Tongue (tissue), 2 donors: Measurements from ENCODE around the gene ERGIC3. TPM values are rescaled to one million over a fixed set of nuclear protein-coding genes. Genes with fewer than 3 reads are reported as not detected.
A peak's percentile ranks its signal among the peaks of the same experiment; 100 is the strongest.
"Not testable (repeated sequence)": the region's sequence is repeated elsewhere in the genome, so short reads cannot be mapped to it uniquely, and the experiment has no call there.

Source experiments
- DNase-seq: peaks from one replicate; pipeline ENCODE4 v3.0.0-alpha.2; 2015
- total RNA-seq: library from RNA; depleted of rRNA; stranded (reverse); fragments of >200 nt; gene quantifications from one replicate; pipeline ENCODE4 v1.2.3, GENCODE V29; 2014

ERGIC3 gene
- total RNA-seq, 1 donor from 2014 or later = 202 TPM

DNA sequence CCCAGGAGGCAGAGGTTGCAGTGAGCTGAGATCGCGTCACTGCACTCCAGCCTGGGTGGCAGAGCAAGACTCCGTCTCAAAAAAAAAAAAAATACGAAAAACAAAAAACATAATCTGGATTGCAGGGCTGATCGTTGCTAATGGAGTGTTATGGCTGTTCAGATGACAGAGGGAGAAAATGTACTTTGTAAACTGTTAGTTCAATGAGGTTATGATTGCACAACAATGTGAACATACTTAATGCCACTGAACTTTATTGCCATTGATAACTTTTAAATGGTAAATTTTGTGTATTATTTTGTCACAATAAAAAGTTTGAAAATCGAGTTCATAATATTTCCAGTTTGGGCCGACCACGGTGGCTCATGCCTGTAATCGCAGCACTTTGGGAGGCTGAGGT lies 22.9 kb upstream of the ERGIC3 start:
- no peak for DNase-seq

DNA sequence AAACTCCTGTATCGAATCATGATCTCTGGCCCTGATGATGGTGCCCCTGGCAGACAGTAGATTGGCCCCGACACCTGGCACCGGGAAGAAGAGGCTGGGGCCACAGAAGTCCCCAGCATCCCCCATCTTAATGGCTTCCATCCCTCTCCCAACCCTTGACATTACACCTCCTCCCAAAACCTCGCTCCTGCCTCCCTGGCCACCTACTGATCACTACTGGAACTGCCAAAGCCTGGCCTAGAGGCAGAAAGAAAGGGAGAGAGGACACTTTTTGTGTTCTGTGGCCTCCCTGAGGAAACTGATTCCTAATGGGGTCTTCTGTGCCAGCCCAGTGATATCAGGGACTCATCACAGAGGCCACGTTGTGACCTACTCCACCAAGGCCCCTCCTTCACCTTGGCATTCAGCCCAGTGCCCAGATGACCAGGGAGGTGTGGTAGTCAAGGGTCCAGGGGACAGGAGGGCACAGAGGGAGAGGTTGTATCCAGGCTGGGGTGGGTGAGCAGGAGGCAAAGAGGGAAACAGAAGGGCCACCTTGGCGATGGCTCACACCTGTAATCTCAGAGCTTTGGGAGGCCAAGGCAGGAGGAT lies 18.5 kb upstream of the ERGIC3 start:
- DNase-seq = no peak

DNA sequence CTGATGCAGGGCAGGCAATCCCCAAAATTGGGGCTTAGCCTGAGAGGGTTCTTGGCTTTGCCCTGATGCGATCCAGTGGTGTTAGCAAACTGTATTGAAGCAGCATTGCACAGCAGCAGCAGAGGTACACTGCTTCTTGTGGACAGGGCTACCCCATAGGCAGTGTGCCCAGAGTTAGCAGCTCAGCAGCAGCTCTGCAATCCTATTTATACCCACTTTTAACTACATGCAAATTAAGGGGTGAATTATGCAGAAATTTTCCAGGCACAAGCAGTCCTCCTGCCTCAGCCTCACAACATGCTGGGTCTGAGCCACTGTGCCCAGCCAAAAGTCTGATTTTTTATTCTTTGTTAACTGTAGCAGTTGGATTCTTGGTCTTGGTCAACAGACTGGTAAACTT lies 16.2 kb upstream of the ERGIC3 start:
- DNase-seq = no peak

DNA sequence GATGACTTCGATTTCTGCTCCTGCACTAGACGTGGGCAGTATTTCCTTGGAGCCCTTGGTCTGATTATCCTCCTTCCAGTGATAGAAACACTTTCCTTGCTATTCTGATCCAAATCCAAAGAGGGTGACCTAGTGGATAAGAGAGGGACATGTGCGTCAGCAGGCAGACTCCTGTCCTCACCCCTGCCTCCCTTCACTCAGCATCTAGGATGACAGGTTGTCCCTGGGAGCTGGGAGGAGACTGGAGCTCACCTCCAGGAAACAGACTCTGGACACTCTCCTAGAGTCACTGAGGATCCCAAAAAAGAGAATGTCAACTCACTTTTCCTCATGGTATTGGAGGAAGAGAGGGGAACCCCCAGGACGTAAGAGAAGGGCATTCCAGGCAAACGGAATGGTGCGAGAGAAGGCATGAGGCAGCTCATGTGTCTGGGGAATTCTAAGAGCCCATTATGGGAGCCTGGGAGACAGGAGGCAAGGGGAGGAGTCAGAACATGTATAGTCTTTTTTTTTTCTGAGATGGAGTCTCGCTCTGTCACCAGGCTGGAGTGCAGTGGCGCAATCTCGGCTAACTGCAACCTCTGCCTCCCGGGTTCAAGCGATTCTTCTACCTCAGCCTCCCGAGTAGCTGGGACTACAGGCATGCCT lies 14.6 kb upstream of the ERGIC3 start:
- DNase-seq = no peak

DNA sequence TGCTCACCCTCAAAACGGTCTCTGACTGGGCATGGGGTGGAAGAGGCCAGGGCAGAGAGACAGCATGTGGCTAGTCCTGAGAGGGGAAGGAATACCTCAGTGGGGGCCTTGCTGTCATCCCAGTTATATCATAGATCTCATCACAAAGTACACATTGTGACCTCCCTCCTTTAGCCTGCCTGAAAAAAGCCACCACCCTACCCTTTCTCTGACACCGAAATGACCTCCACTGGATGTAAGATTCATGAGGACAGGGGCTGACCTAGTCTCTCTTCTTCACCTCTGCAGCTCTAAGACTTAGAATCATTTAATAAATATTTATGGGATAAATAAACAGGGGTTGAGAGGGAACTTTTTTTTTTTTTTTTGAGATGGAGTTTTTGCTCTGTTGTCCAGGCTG lies 12.3 kb upstream of the ERGIC3 start, which contains the start of gene C20orf173:
TSS of gene C20orf173 (minus strand) at position 101 of the 400 bp plus-strand sequence. CDS start 279 bp downstream, outside the sequence.
- no peak for DNase-seq

DNA sequence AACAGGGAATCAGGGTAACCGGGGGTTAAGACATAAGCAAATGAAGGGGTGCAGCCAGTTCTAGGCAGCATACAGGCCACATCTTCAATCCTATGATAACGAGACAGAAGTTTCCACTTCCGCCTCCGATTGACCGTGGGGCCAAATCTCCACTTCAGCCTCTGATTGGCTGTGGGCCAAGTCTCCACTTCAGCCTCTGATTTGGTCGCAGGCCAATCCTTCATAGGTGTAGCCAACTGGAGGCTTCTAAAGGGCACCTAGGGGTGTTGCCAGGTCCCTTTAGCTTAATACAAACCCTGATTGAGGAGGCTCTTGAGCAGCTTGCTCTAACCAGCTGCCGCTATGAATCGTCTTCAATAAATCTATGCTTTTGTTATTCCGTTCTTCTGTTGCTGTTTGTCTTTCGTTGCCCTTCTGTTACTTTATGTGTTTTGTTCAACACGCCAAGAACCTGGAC lies 2.1 kb upstream of the ERGIC3 start:
- peak; percentile 31 for DNase-seq

DNA sequence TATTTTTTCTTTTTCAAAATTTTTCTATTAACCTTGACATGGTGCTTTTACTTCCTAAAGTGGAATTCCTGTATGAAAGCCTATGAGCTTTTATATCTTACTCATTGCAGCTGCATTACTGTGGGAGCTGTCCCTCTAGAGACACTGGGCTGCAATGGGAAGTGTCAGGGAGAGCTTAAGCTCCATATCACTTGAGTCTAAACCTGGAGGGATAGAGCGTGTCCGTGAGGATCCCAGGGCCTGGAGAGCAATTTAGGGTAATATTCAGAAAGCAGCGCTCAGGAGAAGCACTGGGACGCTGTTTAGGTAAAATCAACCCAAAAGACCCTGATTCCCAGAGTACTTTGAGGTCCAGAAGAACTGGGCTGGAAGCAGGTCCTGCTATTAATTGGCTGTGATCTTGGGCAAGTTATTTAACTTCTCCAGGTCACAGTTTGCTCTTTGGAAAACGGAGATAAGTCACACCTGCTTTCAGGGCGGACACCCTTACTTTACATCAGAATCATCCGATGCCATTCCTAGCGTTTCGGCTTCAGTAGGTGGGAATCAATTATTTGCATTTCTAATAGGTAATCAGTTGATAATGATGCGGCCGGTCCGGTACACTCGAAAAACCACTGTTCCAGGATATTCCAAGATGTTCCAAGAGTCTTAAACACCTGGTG lies 628 bp upstream of the ERGIC3 start:
- DNase-seq = no peak

DNA sequence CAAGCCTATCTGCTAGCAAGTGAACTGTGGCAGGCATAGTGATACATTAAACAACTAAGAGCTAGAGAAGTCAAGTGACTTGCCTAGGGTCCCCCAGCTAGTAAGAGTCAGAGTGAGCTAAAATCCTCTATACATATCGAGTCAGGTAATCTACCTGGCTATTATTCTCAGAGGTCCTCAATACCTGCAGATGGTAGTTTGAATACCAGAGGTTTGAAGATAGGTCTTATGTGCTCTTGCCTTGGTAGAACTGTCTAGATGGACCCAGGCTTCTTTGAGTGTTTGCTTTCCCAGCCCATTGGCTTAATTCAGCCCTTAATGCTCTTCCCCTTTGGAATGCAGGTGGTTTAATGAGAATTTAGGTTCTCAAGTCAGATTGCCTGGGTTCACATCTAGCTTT lies 1.1 kb downstream of the ERGIC3 start:
- no peak for DNase-seq

DNA sequence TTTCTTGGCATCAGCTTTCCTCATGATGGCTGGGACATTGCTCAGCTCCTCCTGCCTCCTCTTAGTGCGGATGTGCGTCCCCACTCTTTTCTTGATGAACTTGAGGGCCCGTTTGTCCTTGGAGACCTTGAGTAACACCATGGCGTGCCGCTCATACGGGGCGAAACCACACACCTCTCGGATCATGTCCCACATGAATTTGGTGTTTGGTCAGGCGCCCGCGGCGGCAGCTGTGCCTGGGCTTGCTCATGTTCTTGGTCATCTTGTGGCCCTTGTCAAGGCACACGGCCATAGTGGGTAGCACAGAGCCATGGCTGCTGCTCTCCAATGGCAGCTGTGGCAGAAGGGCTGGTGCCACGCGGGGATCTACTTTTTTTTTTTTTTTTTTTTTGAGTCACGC lies 2.6 kb downstream of the ERGIC3 start:
- no peak for DNase-seq

DNA sequence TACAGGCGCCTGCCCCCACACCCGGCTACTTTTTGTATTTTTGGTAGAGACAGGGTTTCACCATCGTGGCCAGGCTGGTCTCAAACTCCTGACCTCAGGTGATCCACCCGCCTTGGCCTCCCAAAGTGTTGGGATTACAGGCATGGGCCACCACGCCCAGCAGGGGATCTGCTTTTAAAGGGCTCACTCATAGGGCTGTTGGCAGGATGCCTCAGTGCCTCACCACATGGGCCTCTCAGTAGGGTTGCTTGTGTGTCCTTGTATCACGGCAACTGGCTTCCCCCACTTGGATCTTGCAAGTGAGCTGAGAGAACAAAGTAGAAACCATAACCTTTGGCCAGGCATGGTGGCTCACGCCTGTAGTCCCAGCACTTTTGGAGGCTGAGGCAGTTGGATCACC lies 3.1 kb downstream of the ERGIC3 start:
- DNase-seq = not testable (repeated sequence)

DNA sequence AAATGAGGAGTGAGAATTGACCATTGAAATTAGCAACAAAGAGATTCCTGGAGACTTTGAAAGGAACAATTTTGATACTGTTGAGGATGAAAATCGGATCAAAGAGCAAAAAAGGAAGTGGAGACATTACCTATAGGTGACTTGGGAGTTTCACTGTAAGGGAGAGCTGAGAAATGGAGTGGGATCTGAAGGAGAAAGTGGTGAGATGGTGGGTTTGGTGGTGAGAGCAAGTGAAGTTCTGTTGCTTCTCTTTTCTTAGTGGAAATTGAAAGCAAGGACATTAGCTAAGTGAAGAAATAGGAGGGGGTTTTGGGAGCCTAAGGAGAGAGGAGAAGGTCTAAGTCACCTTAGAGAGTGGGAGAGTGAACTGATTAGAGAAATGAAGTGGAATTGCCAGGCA lies 4.2 kb downstream of the ERGIC3 start:
- no peak for DNase-seq

DNA sequence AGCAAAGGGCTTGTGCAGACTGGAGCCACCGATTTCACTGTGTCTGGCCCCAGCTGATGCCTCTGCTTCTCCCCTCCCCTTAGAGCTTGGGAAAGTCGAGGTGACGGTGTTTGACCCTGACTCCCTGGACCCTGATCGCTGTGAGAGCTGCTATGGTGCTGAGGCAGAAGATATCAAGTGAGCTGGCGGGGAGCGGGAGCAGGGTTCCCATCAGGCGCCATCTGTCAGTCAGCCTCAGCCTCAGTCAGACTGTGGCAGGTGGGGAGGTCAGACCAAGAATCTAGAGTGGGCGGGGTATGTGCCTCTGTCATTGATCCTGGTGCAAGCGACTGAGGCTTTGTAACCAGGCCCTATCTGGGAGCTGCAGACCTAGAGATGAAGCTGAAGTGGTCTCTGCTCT lies 5.5 kb downstream of the ERGIC3 start:
- no peak for DNase-seq

DNA sequence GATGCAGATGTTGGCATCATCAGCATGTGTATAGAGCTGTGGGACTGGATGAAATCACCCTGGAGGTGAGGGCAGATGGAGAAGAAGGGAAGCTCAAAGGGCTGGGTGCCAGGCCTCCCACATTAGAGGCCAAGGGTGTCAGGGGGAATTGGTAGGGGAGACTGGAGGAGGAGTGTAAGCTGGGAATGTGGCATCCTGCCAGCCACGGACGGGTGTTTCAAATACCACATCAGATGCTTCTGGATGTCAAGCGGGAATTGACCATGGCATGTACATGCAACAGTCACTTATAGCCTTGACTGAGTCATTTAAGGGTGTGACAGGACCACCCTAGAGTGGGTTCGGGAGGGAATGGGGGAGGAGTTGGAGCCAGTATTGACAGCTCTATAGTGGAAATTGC lies 9.6 kb downstream of the ERGIC3 start:
- peak; percentile 64 for DNase-seq

DNA sequence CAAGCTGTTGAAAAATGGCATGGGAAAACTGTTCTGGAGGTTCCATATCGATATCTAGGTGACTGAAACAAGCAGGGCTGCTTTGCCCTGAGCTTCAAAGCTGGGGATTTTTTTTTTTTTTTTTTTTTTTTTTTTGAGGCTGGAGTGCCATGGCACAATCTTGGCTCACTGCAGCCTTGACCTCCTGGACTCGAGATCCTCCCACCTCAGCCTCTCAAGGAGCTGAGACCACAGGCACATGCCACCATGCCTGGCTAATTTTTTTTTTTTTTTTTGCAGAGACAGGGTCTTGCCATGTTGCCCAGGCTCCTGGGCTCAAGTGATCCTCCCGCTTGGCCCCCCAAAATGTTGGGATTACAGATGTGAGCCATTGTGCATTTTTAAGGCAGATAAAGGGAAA lies 11.0 kb downstream of the ERGIC3 start:
- no peak for DNase-seq

DNA sequence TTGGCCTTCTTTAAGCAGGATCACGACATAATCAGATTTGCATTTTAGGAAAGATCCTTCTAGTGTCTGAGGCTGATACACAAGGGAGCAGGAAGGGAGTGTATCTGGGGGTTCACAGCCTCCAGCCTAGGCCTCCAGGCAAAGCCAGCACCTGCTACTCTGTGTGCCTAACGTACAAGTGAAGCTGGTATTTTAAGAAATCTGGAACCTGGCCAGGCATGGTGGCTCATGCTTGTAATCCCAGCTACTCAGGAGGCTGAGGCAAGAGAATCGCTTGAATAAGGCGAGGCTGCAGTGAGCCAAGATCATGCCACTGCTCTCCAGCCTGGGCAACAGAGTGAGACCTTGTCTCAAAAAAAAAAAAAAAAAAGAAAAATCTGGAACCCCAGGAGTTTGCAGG lies 13.6 kb downstream of the ERGIC3 start:
- DNase-seq = peak; percentile 38

DNA sequence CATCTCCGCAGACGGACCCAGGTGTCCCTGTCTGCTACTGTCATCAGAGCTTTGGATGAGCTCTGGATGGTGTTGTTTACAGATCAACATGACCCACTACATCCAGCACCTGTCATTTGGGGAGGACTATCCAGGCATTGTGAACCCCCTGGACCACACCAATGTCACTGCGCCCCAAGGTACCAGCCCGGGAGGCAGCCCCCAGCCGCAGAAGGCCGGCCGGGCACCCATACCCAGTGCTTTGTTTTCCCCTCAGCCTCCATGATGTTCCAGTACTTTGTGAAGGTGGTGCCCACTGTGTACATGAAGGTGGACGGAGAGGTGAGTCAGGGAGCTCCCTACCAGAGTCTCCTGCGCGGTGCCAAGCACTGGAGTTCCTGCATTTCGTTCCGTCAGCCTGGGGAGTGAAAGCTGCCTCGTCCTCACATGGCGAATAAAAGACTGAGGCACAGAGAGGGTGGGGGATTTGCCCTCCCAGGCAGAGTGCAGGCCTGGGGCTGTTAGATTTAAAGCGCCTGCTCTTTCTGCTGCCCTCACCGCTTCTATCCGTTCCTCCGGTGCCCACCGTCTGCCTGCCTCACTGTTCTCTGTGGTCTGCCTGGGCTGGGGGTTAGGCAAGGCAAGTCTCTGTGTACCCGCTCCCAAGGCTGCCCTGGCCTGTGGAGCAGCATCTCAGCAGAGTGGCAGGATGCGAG lies 14.2 kb downstream of the ERGIC3 start:
- no peak for DNase-seq

DNA sequence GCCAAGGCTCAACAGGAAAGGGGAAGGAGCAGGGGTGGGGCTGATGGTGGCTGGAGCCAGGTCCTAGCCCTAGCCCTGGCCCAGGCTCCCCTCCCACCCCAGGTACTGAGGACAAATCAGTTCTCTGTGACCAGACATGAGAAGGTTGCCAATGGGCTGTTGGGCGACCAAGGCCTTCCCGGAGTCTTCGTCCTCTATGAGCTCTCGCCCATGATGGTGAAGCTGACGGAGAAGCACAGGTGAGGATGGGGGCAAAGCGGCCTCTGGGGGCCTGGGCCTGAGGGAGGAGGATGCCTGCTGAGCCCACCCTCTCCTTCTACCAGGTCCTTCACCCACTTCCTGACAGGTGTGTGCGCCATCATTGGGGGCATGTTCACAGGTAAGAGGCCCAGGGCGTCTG lies 15.0 kb downstream of the ERGIC3 start:
- no peak for DNase-seq

DNA sequence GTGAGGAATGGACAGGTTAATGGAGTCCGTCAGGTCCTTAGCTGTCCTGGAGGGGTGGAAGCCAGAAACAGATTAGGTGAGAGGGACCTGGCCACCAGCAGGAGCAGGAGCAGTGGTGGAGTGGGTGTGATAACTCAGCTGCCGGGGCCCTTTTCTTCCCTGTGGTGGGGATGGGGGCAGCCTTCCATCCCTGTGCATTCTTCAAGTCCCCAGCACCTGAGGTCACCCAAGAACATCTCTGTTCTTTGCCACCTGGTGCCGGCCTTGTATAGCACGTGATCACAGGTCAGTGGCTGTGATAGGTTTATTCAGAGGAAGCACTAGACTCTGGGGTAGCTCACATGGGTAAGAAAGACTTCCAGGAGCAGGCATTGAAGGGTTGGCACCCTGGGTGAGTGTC lies 16.6 kb downstream of the ERGIC3 start:
- no peak for DNase-seq

DNA sequence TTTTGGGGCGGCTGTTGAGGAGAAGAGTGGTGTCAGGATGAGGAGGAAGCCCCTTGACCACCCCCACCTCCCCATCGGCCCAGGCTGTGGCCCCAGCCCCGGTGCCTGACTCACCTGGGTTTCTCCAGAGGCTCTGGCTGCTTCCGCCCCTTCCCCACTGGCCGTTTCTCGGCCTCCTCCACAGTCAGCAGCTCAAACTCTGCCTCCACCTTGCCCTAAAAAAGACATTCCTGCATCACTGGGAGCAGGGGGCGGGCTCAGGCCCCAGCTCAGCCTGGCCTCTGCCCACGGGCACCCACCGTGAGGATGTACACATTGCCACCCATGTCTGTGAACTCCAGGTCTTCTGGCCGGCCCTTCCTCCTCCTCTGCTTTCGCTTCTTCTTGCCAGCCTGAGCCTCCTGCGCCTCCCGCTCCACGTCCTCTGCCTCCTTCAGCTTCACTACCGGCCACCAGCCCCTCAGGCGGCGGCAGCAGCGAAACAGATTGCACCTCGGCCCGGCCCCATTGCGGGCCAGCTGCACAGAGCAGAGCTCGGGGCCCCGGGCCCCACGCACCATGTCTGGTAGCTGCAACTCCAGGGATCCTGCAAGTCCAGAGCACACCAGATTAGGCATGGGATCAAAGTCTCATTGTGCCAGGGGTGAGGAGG lies 17.3 kb downstream of the ERGIC3 start:
- DNase-seq = no peak

DNA sequence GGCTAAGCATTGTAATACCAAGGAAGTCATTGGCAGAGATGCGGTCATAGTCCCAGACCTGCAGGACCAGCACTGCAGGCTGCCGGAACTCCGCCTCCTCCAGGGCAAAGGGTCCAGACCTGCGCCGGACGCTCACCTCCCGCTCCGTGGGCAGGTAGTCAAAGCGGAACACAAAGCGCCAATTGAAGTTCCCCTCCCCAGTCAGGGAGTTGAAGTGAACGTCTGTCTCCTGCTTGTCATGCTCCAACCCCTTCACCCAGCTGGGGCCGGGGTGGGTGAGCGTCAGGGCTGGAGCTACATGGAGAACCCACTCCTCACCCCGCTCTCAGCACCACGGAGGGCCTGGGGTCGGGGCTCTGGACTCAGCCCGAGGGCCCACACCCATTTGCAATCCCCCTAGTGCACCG lies 18.2 kb downstream of the ERGIC3 start:
- no peak for DNase-seq

DNA sequence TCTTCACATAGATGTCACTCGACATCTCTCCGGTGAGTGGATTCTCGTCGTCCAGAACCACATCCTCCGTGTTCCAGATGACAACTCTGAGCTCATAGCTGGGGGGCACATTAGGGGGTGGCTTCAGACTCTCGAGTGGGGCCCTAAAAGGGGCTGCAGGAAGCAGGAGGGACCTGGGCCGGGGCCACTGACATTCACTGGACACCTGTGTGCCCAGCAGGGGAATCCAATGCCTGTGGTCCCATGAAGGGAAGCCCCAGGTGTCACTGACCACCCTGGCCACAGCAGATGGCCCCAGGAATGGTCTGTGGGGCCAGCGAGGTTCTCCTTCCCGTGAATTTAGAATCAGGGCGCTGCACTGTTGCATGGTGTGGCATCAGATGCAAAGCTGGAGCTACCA lies 18.7 kb downstream of the ERGIC3 start:
- no peak for DNase-seq

DNA sequence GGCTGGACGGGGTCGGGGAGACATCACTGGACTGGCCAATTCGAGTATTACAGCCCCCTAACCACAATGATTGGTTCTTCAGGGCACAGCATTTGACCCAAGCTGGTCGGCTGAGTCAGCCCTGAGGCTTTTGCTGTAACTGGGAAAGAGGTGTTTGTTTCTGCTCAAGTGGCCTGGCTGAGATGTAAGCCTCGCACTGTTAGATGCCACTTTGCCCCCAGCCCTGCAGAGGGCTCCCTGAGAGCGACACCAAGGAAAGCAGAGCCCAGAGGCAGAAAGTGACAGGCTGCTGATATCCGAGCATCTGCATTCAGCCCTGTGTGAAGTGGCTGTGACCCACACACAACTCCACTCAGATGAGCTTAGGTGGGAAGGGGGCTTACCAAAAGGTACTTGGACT lies 19.4 kb downstream of the ERGIC3 start:
- DNase-seq = peak; percentile 40

DNA sequence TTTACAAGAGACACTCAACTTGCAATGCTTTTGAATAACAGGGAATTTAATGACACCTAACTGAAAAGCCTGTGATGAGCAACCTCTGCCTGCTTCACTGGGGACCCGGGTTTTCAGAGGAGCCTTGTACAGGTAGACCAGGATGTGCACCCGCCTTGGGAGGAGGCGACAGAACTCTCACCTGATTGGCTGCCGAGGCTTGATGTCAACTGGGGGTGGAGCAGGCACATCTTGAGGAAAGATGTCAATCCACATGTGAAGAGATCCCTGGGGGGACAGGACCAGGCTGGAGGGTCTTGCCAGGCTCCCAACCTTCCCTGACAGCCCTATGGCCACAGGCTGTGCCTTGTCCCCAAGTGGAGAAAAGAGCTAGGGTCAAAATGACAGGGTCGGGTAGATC lies 19.8 kb downstream of the ERGIC3 start:
- no peak for DNase-seq
